Neural progenitor cell (in vitro differentiated cells): ENCODE measurements around the gene RENBP.

Source experiments
- CTCF ChIP-seq: fragments of 200-600 bp; sonication (generic); IDR thresholded peaks from 2 replicates; pipeline ENCODE4 v1.5.1; 2017; ENCODE audit warnings: antibody characterized with exemption, mild to moderate bottlenecking
- EZH2 ChIP-seq: fragments of 200-600 bp; sonication (generic); IDR thresholded peaks from 2 replicates; pipeline ENCODE4 v1.6.1; 2017; ENCODE audit warnings: antibody characterized with exemption, mild to moderate bottlenecking, moderate library complexity
- EZH2phosphoT487 ChIP-seq: fragments of 200-600 bp; sonication (generic); IDR thresholded peaks from 2 replicates; pipeline ENCODE4 v1.6.1; 2017; ENCODE audit warnings: antibody characterized with exemption

GRCh38 chrX:153944140-153944799 lies at the start of gene RENBP:
- TF ChIP-seq EZH2 = no peak
- no peak for TF ChIP-seq CTCF
- no peak for TF ChIP-seq EZH2phosphoT487
